Measurements from ENCODE around the gene NOTCH4. TPM values are rescaled to one million over a fixed set of nuclear protein-coding genes. Genes with fewer than 3 reads are reported as not detected.

The NOTCH4 gene
- total and polyA plus RNA-seq, 9 of the 15 experiments (the other 6 are each of a cell fraction or from before 2014, with no cell fraction given), result 0.24 to 4.3 (median 1.7) TPM

DNA sequence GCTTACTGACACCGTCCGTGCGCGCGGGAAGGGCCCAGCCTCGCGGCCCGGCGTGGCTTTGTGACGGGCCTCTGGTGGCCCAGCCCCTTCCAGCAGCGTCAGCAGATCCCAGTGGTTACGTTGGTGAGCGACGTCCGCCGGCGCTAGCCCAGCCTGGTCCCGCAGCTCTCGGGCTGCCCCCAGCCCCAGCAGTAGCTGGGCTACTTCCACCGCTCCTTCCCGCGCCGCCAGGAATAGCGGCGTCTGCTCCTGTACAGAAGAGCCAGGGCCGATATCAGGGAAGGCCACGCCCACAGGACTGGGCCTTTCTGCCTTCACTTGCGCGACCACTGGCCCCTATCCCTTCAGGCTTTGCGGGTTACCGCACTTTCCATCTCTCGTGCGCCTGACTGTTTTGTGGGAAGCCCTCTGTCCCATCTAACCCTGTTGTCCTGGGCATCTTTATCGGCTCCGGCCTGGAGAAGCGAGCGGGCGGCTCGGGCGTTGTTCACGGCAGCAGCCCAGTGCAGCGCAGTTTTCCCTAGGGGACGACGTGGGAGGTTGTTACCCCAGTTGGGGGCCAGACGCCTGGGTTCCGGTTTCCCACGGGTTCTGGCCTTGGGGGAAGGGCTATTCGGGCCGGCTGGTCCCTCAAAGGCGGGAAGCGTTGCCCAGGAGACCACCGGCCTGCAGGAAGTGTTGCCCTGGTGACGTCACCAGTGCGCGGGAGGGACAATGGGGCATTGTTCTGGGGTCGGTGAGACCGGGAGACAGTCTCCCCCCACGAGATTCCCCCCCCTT is 27.8 kb downstream of the NOTCH4 start (continued):
- TF ChIP-seq, protein P1, sequence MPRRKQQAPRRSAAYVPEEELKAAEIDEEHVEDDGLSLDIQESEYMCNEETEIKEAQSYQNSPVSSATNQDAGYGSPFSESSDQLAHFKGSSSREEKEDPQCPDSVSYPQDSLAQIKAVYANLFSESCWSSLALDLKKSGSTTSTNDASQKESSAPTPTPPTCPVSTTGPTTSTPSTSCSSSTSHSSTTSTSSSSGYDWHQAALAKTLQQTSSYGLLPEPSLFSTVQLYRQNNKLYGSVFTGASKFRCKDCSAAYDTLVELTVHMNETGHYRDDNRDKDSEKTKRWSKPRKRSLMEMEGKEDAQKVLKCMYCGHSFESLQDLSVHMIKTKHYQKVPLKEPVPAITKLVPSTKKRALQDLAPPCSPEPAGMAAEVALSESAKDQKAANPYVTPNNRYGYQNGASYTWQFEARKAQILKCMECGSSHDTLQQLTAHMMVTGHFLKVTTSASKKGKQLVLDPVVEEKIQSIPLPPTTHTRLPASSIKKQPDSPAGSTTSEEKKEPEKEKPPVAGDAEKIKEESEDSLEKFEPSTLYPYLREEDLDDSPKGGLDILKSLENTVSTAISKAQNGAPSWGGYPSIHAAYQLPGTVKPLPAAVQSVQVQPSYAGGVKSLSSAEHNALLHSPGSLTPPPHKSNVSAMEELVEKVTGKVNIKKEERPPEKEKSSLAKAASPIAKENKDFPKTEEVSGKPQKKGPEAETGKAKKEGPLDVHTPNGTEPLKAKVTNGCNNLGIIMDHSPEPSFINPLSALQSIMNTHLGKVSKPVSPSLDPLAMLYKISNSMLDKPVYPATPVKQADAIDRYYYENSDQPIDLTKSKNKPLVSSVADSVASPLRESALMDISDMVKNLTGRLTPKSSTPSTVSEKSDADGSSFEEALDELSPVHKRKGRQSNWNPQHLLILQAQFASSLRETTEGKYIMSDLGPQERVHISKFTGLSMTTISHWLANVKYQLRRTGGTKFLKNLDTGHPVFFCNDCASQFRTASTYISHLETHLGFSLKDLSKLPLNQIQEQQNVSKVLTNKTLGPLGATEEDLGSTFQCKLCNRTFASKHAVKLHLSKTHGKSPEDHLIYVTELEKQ (CRISPR knock-in tag; IDR thresholded peaks at IDR 0.05), result peak; percentile 69; the same call in 1 of the 2 replicates
- TF ChIP-seq, protein P2, sequence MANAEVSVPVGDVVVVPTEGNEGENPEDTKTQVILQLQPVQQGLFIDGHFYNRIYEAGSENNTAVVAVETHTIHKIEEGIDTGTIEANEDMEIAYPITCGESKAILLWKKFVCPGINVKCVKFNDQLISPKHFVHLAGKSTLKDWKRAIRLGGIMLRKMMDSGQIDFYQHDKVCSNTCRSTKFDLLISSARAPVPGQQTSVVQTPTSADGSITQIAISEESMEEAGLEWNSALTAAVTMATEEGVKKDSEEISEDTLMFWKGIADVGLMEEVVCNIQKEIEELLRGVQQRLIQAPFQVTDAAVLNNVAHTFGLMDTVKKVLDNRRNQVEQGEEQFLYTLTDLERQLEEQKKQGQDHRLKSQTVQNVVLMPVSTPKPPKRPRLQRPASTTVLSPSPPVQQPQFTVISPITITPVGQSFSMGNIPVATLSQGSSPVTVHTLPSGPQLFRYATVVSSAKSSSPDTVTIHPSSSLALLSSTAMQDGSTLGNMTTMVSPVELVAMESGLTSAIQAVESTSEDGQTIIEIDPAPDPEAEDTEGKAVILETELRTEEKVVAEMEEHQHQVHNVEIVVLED (CRISPR knock-in tag; IDR thresholded peaks at IDR 0.05), result peak; percentile 96
- TF ChIP-seq ERF (CRISPR knock-in tag; IDR thresholded peaks at IDR 0.05) (peak; percentile 53; the same call in 1 of the 2 replicates), NR3C1 (CRISPR knock-in tag; IDR thresholded peaks at IDR 0.05) (peak; percentile 67; the same call in 1 of the 2 replicates), RBM39 (optimal IDR thresholded peaks at IDR 0.05; ENCODE audit: low read depth, low read length) (peak; percentile 24), RFX5 (IDR thresholded peaks at IDR 0.05; ENCODE audit: low read depth, low read length) (peak; percentile 56; the same call in 1 of the 2 replicates), ZNF384 (IDR thresholded peaks at IDR 0.05; ENCODE audit: low read depth, low read length) (peak; percentile 9; the same call in 1 of the 2 replicates), NEUROD1 (IDR thresholded peaks at IDR 0.05; ENCODE audit: borderline replicate concordance, low read depth, low read length, partially characterized antibody) (peak; percentile 52), BRF1 (IDR thresholded peaks at IDR 0.05; ENCODE audit: borderline replicate concordance, extremely low read depth, insufficient read length) (no peak), KAT7 (CRISPR knock-in tag; IDR thresholded peaks at IDR 0.05; ENCODE audit: borderline replicate concordance) (0 out of 2 replicates have a peak, but pooled peaks have one; percentile 92), MYBL2 (IDR thresholded peaks at IDR 0.05; ENCODE audit: low read depth) (no peak), MYBL2 (CRISPR knock-in tag; IDR thresholded peaks at IDR 0.05; ENCODE audit: borderline replicate concordance) (no peak), FUS (optimal IDR thresholded peaks at IDR 0.05; ENCODE audit: low read depth, low read length) (no peak), ZNF830 (CRISPR knock-in tag; IDR thresholded peaks at IDR 0.05) (no peak)
- TF ChIP-seq, protein P3, sequence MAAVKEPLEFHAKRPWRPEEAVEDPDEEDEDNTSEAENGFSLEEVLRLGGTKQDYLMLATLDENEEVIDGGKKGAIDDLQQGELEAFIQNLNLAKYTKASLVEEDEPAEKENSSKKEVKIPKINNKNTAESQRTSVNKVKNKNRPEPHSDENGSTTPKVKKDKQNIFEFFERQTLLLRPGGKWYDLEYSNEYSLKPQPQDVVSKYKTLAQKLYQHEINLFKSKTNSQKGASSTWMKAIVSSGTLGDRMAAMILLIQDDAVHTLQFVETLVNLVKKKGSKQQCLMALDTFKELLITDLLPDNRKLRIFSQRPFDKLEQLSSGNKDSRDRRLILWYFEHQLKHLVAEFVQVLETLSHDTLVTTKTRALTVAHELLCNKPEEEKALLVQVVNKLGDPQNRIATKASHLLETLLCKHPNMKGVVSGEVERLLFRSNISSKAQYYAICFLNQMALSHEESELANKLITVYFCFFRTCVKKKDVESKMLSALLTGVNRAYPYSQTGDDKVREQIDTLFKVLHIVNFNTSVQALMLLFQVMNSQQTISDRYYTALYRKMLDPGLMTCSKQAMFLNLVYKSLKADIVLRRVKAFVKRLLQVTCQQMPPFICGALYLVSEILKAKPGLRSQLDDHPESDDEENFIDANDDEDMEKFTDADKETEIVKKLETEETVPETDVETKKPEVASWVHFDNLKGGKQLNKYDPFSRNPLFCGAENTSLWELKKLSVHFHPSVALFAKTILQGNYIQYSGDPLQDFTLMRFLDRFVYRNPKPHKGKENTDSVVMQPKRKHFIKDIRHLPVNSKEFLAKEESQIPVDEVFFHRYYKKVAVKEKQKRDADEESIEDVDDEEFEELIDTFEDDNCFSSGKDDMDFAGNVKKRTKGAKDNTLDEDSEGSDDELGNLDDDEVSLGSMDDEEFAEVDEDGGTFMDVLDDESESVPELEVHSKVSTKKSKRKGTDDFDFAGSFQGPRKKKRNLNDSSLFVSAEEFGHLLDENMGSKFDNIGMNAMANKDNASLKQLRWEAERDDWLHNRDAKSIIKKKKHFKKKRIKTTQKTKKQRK (IDR thresholded peaks at IDR 0.05; ENCODE audit: borderline replicate concordance, low read depth, low read length), result no peak
- TF ChIP-seq, protein P4, sequence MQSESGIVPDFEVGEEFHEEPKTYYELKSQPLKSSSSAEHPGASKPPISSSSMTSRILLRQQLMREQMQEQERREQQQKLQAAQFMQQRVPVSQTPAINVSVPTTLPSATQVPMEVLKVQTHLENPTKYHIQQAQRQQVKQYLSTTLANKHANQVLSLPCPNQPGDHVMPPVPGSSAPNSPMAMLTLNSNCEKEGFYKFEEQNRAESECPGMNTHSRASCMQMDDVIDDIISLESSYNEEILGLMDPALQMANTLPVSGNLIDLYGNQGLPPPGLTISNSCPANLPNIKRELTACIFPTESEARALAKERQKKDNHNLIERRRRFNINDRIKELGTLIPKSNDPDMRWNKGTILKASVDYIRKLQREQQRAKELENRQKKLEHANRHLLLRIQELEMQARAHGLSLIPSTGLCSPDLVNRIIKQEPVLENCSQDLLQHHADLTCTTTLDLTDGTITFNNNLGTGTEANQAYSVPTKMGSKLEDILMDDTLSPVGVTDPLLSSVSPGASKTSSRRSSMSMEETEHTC (IDR thresholded peaks at IDR 0.05), result 0 out of 2 replicates have a peak, but pooled peaks have one; percentile 43

All from K562 (cell line).